IPS-20b (cell line): ENCODE data around the gene EFHB.
"Not testable (repeated sequence)": the region's sequence is repeated elsewhere in the genome, so short reads cannot be mapped to it uniquely, and the experiment has no call there.

Experiments
- H3K27ac ChIP-seq: one replicate; pipeline ENCODE4 v1.5.1; 2013; ENCODE audit warnings: low read length
- H3K27me3 ChIP-seq: 2 replicates; pipeline ENCODE4 v1.6.1; 2013; ENCODE audit warnings: mild to moderate bottlenecking, low read length, inconsistent platforms; ENCODE audit not compliant: insufficient read depth
- H3K36me3 ChIP-seq: 2 replicates; pipeline ENCODE4 v1.6.1; 2013; ENCODE audit warnings: low read depth, mild to moderate bottlenecking, inconsistent platforms, low read length, moderate library complexity; ENCODE audit not compliant: insufficient read depth
- H3K4me1 ChIP-seq: 2 replicates; pipeline ENCODE4 v1.6.1; 2013; ENCODE audit warnings: mild to moderate bottlenecking, control low read depth, inconsistent platforms, low read length, moderate library complexity; ENCODE audit not compliant: insufficient read depth
- H3K4me3 ChIP-seq: 2 replicates; pipeline ENCODE4 v1.5.1; 2013; ENCODE audit warnings: mild to moderate bottlenecking, low read length, inconsistent platforms
- H3K9ac ChIP-seq: 2 replicates; pipeline ENCODE4 v1.6.1; 2013; ENCODE audit warnings: low read depth, mild to moderate bottlenecking, inconsistent platforms, low read length, moderate library complexity
- H3K9me3 ChIP-seq: 2 replicates; pipeline ENCODE4 v1.6.1; 2013; ENCODE audit warnings: mild to moderate bottlenecking, low read depth, low read length, inconsistent platforms; ENCODE audit not compliant: insufficient read depth

Gene EFHB

DNA sequence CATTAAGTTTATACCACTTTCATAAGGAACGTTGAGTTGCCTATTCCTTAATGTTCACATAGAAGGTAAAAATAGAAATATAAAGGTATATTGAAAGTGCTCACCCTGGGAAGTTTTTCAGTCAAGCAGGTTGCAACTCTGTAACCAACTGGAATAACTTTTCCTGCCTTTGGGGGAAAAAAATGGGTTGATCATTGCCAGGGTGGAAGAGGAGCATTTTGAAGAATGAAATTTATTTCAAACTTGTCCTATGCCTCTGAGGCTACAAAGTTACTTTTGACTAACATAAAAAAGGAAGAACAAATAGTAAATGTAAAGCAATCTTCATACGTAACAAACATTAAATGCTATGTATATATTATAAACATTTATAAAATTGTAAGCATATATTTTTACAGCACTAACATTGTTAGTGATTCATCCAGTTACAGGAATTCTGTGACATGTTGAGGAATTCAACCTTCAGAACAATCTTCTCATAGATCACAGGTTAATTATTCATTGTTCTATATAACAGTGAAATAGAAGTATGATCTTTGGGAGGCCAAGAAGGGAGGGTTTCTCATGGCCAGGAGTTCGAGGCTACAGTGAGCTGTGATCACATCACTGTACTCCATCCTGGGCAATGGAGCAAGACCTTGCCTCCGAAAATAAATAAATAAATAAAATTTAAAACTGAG is 13.5 kb downstream of the EFHB start:
- no peaks in the 10 kb centered on the region for H3K27me3 ChIP-seq
- H3K9ac ChIP-seq: no peak overlapping the region
- H3K9me3 ChIP-seq: no peaks in the 10 kb centered on the region
- no peaks in the 10 kb centered on the region for H3K36me3 ChIP-seq
- H3K4me3 ChIP-seq: no peak overlapping the region
- no peaks in the 10 kb centered on the region for H3K4me1 ChIP-seq
- no peak overlapping the region for H3K27ac ChIP-seq

DNA sequence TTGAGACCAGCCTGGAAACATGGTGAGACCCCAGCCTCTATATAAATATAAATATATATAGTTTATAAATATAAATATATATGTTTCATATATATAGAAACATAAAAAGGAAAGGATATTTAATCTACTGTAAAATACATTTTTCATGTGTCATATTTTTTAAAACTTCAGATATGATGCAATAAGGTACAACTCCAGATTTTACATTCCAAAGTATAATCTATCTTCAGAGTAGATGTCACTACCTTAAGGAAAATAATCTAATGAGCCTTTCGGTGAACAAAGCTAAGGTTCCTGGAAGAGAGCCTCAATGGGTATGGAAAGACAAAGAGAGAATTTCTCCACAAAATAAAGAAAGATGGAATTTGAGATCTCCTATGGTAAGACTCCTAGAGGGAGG is 16.9 kb downstream of the EFHB start:
- no peak overlapping the region for H3K27ac ChIP-seq
- no peaks in the 10 kb centered on the region for H3K9me3 ChIP-seq
- no peaks in the 10 kb centered on the region for H3K36me3 ChIP-seq
- no peak overlapping the region for H3K9ac ChIP-seq
- H3K4me3 ChIP-seq: no peak overlapping the region
- no peaks in the 10 kb centered on the region for H3K4me1 ChIP-seq
- H3K27me3 ChIP-seq: no peaks in the 10 kb centered on the region

DNA sequence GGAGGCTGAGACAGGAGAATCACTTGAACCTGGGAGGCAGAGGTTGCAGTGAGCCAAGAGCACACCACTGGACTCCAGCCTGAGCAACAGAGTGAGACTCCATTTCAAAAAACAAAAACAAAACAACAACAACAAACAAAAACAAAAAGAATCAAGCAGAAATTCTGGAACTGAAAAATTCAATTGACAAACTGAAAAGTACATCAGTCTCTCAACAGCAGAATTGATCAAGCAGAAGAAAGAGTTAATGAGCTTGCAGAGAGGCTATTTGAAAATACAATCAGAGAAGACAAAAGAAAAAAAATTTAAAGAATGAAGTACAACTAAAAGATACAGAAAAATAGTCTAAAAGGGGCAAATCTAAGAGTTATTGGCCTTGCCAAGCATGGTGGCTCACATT is 22.6 kb downstream of the EFHB start:
- H3K9ac ChIP-seq: no peak overlapping the region
- H3K4me3 ChIP-seq: no peak overlapping the region
- no peaks in the 10 kb centered on the region for H3K36me3 ChIP-seq
- no peaks in the 10 kb centered on the region for H3K4me1 ChIP-seq
- H3K9me3 ChIP-seq: peaks cover 3% of the 10 kb centered on the region; the same call in 1 of the 2 replicates
- H3K27ac ChIP-seq: no peak overlapping the region
- H3K27me3 ChIP-seq: no peaks in the 10 kb centered on the region

DNA sequence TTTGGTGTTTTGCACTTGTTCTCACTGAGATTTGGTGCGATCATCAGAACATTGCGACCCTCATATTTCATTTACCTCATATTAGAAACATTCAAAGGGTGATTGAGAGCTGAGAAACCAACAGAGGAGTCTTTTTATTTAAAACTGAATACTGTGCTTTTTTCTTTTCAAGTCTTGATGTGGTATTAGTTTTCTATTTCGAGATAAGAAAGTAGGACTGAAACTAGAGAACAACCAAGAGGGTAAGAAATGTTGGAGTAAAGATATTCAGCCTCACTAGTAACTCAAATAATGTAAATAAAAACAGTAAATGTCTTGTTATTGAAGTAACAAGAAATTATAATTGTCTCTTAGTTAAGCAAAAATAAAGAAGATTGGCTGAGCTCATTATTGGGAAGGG is 26.5 kb downstream of the EFHB start:
- Histone ChIP-seq H3K27ac (no peak overlapping the region), H3K4me3 (no peak overlapping the region), H3K36me3 (no peaks in the 10 kb centered on the region), H3K9ac (no peak overlapping the region), H3K9me3 (peaks cover 4% of the 10 kb centered on the region; the same call in 1 of the 2 replicates), H3K27me3 (no peaks in the 10 kb centered on the region), H3K4me1 (no peaks in the 10 kb centered on the region)

DNA sequence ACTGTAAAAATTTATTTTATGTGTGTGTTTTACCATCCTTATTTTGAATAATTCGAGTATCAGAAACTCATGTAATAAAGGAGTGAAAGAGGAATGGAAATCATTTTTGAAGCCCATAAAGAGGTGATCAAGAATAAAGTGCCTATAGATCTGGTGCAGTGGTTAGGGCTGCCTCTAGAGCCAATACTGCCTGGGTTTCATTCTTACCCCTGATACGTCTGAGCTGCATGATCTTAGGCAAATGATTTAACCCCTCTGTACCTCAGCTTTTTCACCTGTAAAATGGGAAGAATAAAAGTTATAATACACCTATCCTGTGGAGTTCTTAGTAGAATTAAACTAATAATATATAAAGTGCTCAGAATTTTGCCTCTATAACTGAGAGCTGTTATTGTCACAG is 30.4 kb downstream of the EFHB start:
- Histone ChIP-seq H3K4me1 (peaks cover 4% of the 10 kb centered on the region; the same call in 1 of the 2 replicates), H3K4me3 (no peak overlapping the region), H3K36me3 (no peaks in the 10 kb centered on the region), H3K27me3 (no peaks in the 10 kb centered on the region), H3K9me3 (peaks cover 4% of the 10 kb centered on the region; the same call in 1 of the 2 replicates), H3K9ac (no peak overlapping the region), H3K27ac (no peak overlapping the region)

DNA sequence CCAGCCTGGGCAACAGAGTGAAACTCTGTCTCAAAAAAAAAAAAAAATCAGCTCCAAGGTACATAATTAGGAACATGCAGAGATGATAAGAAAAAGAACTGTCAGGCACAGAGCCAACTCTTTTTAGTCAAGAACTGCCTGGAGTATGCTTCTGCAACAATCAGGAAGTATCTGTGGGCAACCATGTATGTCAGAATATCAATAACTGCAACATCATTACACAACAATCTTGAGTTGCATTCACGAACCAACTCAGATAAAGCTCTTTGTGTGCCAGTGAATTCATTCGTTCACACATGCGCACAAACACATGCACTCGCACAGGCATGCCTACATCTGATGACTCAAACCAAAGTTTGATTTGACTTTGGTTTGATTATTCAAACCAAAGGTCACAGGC is 32.1 kb downstream of the EFHB start:
- Histone ChIP-seq H3K36me3 (no peaks in the 10 kb centered on the region), H3K4me1 (peaks cover 5% of the 10 kb centered on the region; the same call in 1 of the 2 replicates), H3K27me3 (no peaks in the 10 kb centered on the region), H3K27ac (no peak overlapping the region), H3K9me3 (peaks cover 4% of the 10 kb centered on the region; the same call in 1 of the 2 replicates), H3K4me3 (no peak overlapping the region), H3K9ac (no peak overlapping the region)

DNA sequence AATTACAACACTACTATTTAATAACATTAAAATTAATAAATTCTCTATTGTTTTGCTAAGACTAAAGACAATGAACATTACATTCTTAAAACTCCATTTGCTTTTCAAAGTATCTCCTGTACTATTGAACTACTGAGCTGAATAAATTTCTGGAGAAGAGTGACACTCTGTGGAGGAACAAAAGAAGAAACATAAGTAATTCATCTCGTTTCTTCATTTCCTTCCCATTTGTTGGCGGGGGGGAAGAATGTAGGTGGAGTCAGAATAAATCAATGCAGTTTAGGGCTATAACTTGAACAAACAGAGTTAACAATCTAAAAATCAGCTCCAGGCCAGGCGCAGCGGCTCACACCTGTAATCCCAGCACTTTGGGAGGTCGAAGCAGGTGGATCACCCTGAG is 32.7 kb downstream of the EFHB start:
- peaks cover 5% of the 10 kb centered on the region; the same call in 1 of the 2 replicates for H3K4me1 ChIP-seq
- H3K27me3 ChIP-seq: no peaks in the 10 kb centered on the region
- H3K27ac ChIP-seq: no peak overlapping the region
- H3K9me3 ChIP-seq: no peaks in the 10 kb centered on the region; the same call in 1 of the 2 replicates
- no peaks in the 10 kb centered on the region for H3K36me3 ChIP-seq
- H3K9ac ChIP-seq: no peak overlapping the region
- no peak overlapping the region for H3K4me3 ChIP-seq

DNA sequence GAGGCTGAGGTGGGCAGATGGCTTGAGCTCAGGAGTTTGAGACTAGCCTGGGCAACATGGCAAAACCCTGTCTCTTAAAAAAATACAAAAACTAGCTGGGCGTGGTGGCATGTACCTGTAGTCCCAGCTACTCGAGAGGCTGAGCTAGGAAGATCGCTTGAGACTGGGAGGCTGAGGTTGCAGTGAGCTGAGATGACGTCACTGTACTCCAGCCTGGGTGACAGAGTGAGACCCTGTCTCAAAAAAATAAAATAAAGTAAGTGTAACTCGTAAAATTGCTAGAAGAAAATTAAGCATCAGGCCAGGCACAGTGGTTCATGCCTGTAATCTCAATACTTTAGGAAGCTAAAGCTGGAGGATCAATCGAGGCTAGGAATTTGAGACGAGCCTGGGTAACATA is 34.2 kb downstream of the EFHB start:
- not testable (repeated sequence) for H3K36me3 ChIP-seq, H3K27me3 ChIP-seq, H3K4me1 ChIP-seq, H3K4me3 ChIP-seq, H3K9me3 ChIP-seq, H3K9ac ChIP-seq, H3K27ac ChIP-seq

DNA sequence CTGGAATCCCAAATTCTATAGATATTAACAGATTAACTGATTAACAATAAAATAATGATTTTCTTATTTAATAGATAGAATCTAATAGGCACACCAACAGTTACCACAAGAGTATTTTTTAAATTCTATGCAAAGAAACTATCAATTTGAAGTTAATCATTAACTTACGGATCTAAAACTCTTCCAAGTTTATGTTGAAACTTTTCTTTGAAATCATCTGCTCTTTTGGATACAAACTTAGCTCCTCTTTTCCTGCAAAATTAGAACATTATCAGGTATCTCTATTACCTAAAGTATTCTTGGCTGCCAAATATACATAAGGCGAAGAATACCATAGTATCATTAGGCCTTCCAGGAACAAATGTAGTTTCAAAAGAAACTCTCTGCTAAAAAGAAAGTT is 34.8 kb downstream of the EFHB start:
- no peak overlapping the region for H3K4me3 ChIP-seq
- no peaks in the 10 kb centered on the region for H3K36me3 ChIP-seq
- H3K27ac ChIP-seq: no peak overlapping the region
- H3K9me3 ChIP-seq: no peaks in the 10 kb centered on the region
- H3K27me3 ChIP-seq: no peaks in the 10 kb centered on the region
- H3K4me1 ChIP-seq: peaks cover 5% of the 10 kb centered on the region; the same call in 1 of the 2 replicates
- no peak overlapping the region for H3K9ac ChIP-seq

DNA sequence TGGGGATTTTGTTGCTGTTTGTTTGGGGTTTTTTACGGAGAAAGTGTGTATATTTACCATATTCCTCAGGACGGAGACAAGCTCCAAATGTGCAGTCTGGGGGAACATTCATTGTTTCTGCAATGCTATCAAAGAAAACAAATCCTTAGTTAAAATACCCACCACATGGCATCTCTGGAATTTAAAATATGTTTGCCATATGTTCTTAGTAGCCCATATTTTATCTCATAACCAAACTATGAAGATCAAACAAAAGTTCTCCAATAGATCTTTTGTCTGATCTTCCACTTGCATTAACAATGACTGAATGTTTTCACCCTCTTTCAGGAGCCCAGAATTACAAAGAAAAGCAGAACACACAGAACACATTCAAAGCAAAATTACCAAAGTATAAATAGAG is 35.3 kb downstream of the EFHB start:
- no peak overlapping the region for H3K27ac ChIP-seq
- H3K4me1 ChIP-seq: peaks cover 5% of the 10 kb centered on the region; the same call in 1 of the 2 replicates
- no peaks in the 10 kb centered on the region for H3K9me3 ChIP-seq
- no peaks in the 10 kb centered on the region for H3K36me3 ChIP-seq
- H3K9ac ChIP-seq: no peak overlapping the region
- H3K27me3 ChIP-seq: no peaks in the 10 kb centered on the region
- H3K4me3 ChIP-seq: no peak overlapping the region

DNA sequence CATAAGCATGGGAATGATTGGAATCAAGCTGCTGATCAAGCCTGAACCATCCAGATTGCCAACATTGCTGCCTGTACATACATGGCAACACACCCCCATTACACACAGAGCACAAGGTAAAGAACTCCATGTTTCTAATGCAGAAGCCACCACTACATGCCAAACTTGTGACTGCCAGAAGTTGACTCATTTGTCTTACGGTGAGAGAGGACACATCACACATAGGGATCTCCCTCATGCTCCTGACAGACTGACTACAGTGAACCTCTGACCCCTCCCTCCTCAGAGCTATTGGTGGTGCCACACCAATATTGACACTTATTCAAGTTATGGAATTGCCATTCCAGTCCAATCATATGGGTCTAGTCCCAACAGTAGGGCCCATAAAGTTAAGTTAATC is 42.3 kb downstream of the EFHB start:
- Histone ChIP-seq H3K4me3 (no peak overlapping the region), H3K36me3 (no peaks in the 10 kb centered on the region), H3K9me3 (no peaks in the 10 kb centered on the region), H3K27me3 (no peaks in the 10 kb centered on the region), H3K4me1 (no peaks in the 10 kb centered on the region), H3K9ac (no peak overlapping the region), H3K27ac (no peak overlapping the region)

DNA sequence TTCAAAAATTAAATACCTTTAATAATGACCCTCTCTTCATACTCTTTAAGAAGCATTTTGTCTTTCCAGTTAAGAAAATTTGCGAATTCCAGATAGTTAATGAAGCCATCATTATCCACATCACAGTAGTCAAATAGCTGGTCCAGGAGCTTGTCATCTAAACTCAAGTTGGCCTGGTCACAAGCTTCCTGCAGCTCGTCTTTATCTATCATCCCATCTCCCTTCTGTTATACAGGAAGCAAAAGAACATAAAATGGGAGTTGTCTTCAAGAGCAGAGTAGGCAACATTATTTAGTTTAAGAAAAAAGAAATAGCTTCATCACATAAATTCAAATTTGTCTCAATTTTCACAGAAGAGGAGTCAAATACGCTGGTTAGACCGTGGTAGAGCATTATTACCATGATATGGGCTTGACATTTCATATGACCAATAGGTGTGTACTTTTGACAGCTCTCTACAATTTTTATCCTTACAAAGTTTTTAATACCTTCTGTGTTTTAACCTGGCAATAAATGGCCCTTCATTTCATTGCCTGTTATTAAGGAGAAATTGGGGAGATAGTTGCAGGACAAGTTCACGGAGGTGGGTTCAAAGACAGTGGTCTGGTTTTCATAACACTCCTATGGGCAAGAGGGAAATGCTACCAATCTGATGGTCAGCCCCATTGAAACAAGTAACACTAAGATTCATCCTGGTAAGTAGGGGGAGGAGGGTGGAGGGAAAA is 45.4 kb downstream of the EFHB start:
- Histone ChIP-seq H3K27ac (no peak overlapping the region), H3K9me3 (no peaks in the 10 kb centered on the region), H3K4me3 (no peak overlapping the region), H3K4me1 (no peaks in the 10 kb centered on the region), H3K27me3 (no peaks in the 10 kb centered on the region), H3K36me3 (no peaks in the 10 kb centered on the region), H3K9ac (no peak overlapping the region)
